ENCODE results near the gene GRAMD4.

GRAMD4 gene

DNA sequence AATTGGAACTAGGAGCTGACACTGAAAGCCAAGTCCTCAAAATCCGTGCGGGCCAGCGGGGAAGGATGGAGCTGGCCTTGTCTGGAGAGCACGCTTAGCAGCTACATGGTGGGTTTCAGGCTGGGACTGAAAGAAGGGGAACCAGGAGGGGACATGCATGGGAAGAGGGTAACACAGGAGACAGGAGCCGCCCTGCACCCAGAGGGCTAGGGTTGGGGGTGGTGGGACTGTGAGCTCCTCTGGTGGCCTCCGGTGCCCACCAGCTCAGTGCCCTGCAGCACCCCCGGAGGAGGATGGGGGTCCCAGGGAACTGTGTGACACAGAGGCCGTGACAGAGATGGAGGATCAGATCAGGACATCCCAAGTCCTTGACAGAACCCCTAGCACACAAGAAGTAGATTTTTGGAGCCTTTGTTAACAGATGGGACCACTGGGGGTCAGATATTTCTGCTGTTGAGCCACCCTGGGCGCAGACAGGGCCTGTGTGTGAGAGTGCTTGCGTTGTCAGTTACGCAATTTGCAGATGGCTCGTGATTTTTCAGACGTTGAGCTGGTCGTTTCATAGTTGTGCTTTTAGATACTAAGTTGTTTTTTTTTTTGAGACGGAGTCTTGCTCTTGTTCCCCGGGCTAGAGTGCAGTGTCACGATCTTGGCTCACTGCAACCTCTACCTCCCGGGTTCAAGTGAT is 21.3 kb upstream of the GRAMD4 start:
- DNase-seq (ENCODE audit: low spot score) = no peak

DNA sequence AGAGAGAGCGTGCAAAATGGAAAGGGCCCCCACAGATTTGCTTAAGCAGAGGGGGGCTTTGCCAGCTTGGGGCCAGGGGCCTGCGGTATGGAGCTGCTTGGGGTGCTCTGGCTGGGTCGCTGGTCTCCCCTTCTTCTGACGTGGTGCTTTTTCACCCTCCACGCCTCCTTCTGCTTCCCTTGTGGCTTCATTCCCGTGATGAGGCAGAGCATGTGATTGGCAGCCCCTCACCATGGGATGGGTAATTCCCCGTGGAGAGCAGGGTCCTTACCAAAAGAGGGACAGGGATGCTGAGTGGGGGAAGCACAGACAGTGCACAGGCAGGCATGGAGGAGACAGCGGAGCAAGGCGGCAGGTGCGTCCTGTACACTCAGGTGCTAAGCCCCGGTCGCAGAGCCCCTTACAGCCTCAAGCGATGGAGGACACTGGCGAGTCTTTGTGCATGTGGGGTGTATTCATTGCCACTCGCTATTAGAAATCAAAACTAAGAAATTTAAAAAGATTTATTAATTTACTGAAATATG is 19.9 kb upstream of the GRAMD4 start:
- DNase-seq (ENCODE audit: low spot score) = no peak

DNA sequence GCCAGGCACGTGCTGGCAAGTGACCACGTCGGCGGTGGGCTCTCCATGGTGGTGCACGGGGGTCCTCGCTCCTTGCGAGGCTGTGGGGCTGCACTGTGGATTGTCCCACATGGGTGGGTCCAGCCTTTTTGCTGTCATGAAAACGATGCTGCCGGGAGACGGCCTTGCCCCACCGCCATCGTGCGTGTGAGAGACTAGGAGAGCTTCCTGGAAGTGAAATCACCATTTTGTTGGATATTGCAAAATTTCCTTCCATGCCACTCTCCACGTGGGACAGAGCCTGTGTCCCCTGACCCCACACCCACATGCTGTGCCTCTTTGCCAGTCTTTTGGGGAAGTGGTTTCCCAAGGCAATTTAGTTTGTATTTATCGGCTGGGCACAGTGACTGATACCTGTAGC is 18.2 kb upstream of the GRAMD4 start:
- DNase-seq (ENCODE audit: low spot score) = no peak

DNA sequence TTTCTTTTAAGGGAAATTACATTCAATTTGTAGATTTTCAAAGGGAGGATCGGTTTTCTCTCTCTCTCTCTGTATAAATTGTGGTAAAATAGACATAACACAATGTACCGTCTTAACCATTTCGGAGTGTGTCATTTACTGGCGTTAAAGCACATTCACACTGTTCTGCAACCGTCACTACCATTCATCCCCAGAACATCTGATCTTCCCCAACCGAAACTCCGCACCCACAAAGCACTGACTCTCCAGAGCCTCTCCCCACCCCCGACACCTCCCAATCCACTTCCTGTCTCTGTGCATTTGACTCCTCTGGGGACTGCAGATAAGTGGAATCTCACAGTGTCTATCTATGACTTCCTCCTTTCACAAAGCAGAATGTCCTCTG is 15.9 kb upstream of the GRAMD4 start:
- no peak for DNase-seq (ENCODE audit: low spot score)

DNA sequence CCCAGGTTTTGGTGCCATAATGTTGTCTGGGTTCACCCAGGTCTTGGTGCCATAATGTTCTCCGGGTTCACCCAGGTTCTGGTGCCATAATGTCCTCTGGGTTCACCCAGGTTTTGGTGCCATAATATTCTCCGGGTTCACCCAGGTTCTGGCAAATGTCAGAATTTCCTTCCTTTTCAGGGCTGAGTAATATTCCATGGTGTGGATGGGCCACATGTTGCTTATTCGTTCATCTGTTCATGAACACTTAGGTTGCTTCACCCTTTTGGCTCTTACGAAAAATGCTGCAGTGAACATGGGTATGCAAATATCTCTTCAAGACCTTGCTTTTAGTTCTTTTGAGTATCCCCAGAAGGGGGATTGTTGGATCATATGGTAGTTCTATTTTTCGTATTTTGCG is 15.1 kb upstream of the GRAMD4 start:
- no peak for DNase-seq (ENCODE audit: low spot score)

DNA sequence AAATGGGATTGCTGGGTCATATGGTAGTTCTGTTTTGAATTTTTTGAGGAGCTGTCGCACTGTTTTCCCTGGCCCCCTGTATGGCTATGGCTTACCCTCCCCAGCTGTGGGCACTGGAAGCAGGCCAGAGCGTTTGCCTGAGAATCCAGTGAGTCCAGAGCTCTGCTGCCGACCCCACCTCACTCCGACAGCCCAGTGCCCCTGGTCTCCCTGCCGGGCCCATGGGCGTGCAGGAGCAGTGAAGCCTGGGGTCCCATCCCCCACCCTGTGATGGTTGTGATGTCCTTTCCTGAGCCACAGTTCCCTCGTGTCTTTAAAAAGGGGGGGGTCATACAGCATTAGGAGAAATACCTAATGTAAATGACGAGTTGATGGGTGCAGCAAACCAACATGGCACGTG is 13.3 kb upstream of the GRAMD4 start:
- no peak for DNase-seq (ENCODE audit: low spot score)

DNA sequence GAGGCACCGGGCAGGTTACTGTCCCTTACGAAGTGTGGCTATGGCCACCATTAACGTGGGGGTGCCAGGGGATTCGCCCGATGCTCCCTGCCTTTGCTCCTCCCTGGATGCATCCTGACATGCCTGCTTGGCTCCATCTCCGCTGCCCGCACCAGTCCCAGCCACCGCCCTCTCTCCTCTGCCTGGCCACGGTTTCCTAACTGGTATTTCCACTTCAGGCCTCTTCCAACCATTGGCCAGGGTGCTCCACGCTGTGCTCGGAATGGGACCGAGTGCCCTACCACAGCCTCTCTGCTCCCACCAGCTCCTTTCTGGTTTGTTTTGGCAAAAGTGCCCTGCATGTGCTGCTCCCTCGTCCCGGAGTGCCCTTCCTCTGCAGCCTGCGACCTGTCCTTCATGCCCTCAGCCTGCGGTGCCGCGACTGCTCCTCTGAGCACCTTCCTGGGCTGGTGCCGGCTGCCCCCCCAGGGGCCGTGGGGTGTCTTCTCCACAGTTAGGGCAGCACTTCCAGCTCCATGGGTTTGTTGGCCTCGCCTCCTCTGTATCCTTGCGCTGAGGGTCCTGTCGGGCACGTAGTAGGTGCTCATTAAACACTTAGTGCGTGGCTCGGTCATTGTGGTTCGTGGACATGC is 12.6 kb upstream of the GRAMD4 start:
- no peak for DNase-seq (ENCODE audit: low spot score)

DNA sequence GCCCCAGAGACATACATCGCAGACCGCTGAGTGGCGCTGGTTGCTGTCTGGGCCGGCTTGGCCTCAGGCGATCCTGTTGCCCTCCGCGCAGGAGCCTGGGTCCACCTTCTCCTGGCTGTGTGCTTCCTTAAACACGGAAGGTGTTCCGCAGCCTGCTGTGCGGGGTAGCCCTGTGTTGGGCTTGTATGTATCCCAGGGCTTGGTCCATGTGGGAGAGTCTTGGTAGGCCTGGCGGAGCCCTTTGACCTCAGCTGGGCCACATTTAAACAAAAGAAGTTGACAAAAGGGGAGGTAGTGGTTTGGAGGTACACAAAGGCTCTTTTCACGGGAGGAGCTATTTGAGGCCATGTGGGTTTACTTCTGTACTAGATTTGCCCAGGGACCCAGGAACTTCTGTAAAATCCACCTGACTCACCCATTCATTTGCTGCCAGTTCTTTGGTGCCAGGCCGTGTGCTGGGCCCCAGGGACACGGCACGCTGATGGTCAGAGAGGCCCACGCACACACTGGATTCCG is 11.0 kb upstream of the GRAMD4 start:
- DNase-seq (ENCODE audit: low spot score) = no peak

DNA sequence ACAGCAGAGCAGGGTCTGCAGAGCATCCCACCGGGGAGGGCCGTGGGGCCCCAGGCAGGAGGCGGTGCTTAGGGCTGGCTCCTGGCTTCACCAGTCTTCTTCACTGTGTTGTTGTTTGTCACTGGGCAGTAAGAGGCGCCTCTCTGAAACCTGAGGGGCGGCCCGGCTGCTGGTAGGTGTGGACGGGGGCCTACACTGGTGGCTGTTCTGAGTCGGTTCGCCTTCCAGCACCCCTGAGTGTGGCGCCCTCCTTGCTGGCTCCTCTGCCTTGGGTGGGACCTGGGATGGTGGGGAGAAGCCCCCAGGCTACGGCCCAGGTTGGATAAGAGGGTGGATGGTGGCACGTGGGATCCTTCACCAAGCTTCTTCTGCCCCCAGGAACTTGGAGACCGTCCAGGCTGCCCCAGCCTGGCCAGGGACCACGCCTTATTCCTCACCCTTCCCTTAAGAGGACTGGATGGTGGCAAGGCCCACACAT is 10.4 kb upstream of the GRAMD4 start:
- no peak for DNase-seq (ENCODE audit: low spot score)

DNA sequence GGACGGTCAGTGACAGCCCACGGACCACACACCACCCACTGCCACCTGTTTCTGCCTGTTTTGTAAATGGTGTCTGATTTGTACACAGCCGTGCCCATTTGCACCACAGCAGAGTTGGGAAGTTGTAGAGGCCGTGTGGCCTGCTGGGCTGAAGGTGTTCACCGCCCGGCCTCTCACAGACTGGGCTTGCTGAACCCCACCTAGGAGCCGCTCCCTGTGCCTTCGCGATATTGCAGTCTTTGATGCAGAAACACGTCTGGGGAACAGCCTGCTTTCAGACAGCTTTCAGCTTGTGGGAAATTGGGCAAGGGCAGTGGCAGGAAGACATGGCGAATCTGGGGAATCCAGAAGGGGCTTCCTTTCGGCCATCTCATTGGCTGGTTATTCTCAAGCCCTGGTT is 9.8 kb upstream of the GRAMD4 start:
- no peak for DNase-seq (ENCODE audit: low spot score)

DNA sequence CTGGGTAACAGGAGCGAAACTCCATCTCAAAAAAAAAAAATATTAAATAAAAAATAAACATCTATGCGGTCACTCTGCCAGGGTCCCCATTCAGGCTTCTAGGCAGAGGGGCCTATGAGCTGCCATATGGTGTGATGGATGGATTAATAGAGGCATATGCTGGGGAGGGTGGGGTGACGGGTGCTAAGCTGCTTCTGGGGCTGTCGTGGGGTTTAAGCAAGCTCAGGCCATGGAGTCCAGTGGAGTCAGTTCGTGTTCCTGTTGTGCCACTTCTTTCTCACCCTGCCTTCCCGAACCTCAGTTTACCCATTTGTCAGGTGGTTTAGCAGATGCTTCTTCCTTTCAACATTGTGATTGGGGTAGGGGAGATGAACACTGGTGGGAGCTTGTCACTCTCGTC is 9.0 kb upstream of the GRAMD4 start:
- DNase-seq (ENCODE audit: low spot score) = no peak

DNA sequence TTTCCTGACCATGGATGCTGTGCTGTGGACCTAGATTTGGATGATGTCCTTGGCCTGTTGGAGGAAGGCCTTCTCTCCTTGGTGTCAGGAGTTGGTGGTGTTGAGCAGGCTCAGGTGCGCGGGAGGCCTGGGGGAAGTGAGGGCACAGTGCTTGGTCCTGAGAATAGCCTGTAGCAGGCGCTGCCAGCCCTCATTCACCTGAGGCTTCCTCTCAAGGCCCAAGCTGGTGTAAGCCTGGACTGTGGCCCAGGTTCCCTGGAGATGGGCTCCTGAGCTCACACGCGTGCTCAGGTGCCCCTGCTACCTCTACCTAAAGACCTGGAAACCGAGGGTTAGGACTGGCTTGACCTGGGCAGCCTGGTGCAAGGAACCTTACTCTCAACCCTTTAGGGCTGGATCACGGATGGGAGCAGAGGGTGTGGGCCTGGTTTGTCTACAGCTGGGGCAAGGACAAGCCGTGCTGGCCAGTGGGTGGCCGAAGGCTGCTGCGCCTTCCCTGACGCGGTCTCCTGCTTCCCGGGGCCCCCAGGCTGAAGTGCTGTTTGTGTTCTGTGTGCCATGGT is 7.8 kb upstream of the GRAMD4 start:
- DNase-seq (ENCODE audit: low spot score) = no peak

DNA sequence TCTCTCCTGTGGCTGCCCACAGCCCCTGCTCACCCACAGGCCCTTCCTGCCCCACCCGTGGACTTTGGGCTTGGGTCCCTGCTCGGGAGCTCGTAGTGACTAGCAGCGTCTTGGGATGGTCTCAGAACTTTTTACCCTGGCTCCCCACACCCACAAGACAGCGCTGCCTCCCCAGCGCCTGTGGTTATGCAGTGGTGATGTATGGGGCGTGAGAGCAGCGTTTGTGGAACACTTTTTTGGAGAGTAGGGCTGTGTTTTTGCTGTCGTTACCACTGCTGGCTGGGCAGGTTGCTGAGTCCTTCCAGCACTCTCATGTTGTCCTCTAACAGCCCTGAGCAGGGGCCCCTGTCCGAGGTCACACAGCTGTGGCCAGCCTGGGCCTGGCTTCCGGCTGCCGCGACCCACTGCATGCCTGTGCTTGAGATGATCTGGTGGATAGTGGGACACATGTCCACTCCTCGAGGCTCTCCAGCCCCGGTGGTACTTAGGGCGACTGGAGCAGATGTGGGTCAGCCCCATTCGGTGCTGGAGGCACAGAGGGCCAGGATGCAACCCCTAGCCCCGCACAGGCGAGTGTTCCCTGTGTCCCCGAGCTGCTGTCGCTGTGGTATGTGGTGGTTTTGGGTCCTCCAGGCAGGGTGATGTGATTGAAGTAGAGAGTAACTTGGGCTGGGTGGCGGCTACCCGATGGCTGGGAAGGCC is 7.1 kb upstream of the GRAMD4 start:
- DNase-seq (ENCODE audit: low spot score) = no peak

DNA sequence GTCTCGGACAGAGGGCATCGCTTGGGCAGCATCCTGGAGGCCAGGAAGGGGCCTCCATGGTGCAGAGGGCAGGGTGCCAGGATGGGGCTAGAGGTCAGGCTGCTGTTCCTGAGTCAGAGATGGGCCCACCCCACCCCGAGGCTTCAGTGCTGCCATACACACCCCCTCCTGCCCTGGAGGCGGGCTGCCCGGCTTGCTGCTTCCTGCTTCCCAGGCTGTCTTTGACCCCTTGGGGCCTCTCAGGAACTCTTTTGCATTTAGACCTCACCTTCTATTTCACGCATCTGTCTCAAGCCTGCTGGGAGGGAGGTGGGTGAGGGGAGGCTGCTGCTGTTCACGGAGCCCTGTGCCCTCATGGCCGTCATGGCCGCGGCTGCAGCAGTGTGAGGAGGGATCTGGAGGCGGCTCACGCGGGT is 6.6 kb upstream of the GRAMD4 start:
- no peak for DNase-seq (ENCODE audit: low spot score)

DNA sequence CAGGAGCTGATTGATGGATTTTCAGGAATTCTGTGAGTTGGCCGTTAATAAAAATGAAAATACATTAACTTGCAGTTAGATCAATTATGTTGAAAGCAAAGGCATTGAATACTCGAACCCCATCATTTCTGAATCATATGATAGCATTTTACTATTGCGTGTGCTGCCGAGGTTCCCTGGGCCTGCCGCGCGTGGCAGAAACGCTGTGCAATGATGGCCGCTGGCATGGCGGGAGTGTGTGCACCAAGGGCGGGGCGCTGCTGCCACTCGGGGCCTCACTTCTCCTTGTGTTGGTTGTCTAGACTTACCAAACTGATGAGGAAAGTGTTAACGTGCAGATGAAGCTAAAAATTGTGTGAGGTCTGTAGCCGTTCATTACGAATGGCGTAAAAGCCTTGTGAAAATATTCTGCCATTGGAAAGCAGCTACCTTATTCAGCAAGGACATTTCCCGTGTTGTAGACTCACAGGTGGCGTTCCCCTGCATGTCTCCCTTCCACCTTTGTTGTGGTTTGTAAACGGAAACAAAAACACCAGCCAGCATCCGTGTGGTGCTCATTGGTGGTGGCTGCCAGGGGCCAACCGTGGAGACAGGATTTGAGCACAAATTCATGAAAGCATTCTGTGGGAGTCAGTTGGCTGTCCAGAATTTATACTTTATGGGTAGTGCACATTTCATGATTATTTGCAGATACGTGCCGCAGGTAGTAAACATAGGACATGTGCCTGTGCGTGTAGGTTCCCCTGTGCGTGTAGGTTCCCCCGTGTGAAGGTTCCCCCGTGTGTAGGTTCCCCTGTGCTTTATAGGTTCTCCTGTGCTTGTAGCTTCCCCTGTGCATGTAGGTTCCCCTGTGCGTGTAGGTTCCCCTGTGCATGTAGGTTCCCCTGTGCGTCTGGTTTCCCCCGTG is 5.9 kb upstream of the GRAMD4 start:
- no peak for DNase-seq (ENCODE audit: low spot score)

DNA sequence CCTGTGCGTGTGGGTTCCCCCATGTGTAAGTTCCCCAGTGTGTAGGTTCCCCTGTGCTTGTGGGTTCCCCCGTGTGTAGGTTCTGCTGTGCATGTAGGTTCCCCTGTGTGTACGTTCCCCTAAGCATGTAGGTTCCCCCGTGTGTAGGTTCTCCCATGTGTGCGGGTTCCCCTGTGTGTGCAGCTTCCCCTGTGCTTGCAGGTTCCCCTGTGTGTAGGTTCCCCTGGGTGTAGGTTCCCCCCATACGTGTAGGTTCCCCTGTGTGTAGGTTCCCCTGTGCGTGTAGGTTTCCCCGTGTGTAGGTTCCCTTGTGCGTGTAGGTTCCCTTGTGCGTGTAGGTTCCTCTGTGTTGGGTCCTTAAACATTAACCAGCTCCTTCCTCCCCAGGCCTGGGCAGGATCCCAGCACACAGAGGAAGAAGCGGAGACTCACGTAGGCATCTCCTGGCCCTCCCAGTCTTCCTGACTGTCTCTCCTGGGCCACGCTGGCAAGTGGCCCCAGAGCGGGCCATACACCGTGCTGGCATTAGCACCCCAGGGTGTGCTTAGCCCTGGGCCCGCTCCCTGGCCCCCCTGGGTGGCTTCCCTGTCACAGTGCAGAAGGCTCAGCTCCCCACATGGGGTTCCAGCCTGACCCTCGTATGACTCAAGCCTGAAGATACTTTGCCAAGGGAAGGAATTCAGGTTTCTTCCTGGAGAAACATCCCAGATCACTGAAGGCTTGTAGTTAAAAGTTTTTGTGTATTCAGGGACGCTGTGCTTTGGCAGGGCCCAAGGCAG is 2.8 kb upstream of the GRAMD4 start:
- no peak for DNase-seq (ENCODE audit: low spot score)

DNA sequence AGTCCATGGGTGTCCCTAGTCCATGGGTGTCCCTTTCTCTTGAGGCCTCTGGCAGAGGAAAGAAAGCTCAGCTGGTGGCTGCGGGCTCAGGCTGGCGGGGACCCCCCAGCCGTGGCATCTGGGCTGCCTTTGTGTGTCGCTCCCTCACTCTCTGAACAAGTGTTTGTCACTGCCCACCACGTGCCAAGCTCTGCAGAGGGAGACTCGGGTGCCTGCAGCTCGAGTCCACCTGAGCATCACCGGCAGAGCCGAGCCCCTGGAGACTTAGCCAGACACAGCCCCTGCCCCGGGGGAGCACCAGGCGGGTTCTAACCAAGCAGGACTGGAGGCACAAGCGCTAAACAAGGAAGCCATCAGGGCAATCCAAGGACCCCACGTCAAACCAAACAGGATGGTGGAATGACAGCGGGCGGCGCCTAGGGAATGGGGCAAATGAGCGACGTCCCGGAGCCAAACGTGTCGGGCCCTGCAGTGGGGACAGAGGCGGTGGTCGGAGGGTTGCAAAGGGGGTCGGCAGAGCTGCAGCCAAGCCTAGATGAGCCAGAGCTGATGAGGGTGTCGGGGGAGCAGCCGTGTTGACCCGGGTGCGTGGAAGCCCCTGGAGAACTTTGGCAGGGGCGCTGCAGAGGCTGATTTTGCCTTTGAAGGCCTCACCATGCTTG is 2.1 kb upstream of the GRAMD4 start:
- DNase-seq (ENCODE audit: low spot score) = no peak

DNA sequence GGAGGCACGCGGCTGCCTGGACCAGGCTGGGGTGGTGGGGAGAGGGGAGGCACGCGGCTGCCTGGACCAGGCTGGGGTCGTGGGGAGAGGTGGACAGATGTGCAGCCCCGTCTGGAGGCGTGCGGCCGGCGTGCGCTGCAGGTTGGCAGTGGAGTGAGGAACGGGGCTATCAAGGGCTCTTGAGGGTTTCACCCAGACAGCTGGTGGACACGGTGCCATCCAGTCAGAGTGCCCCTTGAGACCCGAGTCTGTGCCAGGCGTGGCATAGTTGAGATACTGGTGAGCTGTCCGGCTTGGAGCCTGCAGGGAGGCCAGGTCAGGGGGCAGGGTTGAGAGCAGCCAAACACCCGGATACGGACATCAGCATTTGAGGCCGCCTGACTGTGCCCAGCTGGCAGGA is 1.5 kb upstream of the GRAMD4 start:
- DNase-seq (ENCODE audit: low spot score) = no peak

DNA sequence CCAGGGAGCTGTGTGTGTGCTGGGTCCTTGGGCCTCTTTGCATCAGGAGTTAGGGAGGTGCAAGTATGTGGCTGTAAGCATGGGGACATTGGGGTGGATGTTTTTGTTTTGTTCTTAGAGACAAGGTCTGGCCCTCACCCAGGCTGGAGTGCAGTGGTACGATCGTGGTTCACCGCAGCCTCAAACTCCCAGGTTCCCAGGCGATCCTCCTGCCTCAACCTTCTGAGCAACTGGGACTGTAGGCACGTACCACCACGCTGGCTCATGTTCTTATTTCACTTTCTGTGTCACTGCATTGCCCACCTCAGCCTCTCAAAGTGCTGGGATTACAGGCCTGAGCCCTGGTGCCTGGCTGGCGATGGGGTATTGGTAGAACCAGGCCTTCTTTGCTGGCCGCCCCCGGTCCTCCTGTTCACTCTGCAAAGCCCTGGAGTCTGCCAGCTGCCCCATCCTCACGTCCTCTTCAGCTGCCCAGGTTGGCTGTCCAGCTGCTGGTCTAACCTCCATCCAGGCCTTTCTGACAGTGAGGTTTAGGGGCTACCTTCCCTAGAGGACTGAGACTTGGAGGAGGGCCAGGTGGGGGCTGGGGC is 851 bp upstream of the GRAMD4 start:
- DNase-seq (ENCODE audit: low spot score) = no peak
